Measurements from ENCODE around the gene UBALD1. TPM values are rescaled to one million over a fixed set of nuclear protein-coding genes. Genes with fewer than 3 reads are reported as not detected.

Gene UBALD1
- total and polyA plus RNA-seq, 9 of the 15 experiments (the other 6 are each of a cell fraction or from before 2014, with no cell fraction given): 1.3 to 38.0 (median 6.2) TPM; not detected in 2

DNA sequence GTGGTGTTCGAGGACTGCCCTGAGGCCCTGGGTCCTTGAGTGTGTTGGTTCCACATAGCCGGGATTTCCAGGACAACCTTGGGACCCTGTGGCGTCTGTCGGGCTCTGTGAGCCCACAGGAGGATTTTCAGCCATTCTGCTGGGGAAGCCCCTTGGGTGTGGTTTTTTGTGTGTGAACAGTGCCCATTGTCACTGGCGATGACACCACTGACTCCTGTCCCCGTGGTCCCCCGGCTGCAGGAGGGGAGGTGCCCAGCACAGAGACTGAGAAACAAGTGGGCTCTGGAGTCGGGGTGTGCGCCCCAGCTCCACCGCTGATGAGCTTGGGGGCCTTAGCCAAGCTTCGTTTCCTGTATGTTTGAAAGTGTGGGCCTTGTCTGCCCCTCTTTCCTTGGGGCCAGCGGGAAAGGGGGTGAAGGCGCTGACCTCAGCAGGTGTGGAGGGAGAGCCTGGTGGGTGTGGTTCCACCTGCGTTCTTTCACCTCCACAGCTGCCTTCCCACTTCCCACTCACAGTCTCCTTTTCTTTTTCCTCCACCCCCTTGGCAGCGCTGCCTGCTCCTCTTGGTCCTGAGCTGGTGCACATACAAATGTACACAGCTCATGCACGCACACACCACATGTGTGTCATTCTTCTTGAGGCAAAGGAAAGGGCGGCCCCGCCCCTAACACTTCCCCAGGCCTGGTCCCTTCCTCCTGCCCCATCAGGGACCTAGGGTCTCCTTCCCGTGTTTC, 26.1 kb upstream of the UBALD1 start:
- H3K27me3 ChIP-seq (ENCODE audit: control insufficient read depth in 2 of 2, insufficient read depth in 2 of 2, low read length in 2 of 2): no peaks in the 10 kb centered on the region
- no peaks in the 10 kb centered on the region for H3K9me1 ChIP-seq (ENCODE audit: control insufficient read depth, insufficient read depth, low read length)
- FAIRE-seq (no peak), ATAC-seq (peak; percentile 35; the same call in 2 of the 3 replicates), DNase-seq (ENCODE audit: extremely low read depth in 1 of 4, low spot score in 3 of 4) (no peak)
- ChIA-PET CTCF (ENCODE audit: low intra/inter-chr PET ratio) (interaction anchor here (0.8 kb wide), 1 partner anchor 10 kb away, joined by 3 read pairs; no protein-coding TSS in a partner anchor), POLR2A (interaction anchor here (0.5 to 0.7 kb wide), 4 partner anchors 8 to 323 kb away, joined by 3 to 5 read pairs (median 3); no protein-coding TSS in a partner anchor)
- in situ Hi-C loops (cut with MboI) (no loop called here), intact Hi-C loops (cut with micrococcal nuclease) (no loop called here)
- no peak overlapping the region for H2AFZ ChIP-seq (ENCODE audit: low read depth, low read length)
- peaks cover 12% of the 10 kb centered on the region; the same call in 1 of the 3 replicates for H3K36me3 ChIP-seq (ENCODE audit: control insufficient read depth, insufficient read depth, low read length)
- TF ChIP-seq ZNF75A (CRISPR knock-in tag; IDR thresholded peaks at IDR 0.05): no peak
- TF ChIP-seq E2F5 (CRISPR knock-in tag; IDR thresholded peaks at IDR 0.05): no peak
- TF ChIP-seq ZBTB9 (CRISPR knock-in tag; IDR thresholded peaks at IDR 0.05): no peak
- no peak for TF ChIP-seq EHMT2 (IDR thresholded peaks at IDR 0.05)
- no peak for TF ChIP-seq CC2D1A (IDR thresholded peaks at IDR 0.05)
- no peak for TF ChIP-seq CCNT2 (IDR thresholded peaks at IDR 0.05; ENCODE audit: borderline replicate concordance, extremely low read depth, insufficient read length, low read depth, low read length)
- no peak for TF ChIP-seq ZEB2 (IDR thresholded peaks at IDR 0.05)
- TF ChIP-seq LARP7 (IDR thresholded peaks at IDR 0.05): no peak
- TF ChIP-seq ILK (tag; IDR thresholded peaks at IDR 0.05; ENCODE audit: borderline replicate concordance, low read depth): no peak
- TF ChIP-seq, protein P1, sequence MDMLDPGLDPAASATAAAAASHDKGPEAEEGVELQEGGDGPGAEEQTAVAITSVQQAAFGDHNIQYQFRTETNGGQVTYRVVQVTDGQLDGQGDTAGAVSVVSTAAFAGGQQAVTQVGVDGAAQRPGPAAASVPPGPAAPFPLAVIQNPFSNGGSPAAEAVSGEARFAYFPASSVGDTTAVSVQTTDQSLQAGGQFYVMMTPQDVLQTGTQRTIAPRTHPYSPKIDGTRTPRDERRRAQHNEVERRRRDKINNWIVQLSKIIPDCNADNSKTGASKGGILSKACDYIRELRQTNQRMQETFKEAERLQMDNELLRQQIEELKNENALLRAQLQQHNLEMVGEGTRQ (CRISPR knock-in tag; IDR thresholded peaks at IDR 0.05): no peak
- TF ChIP-seq, protein P2, sequence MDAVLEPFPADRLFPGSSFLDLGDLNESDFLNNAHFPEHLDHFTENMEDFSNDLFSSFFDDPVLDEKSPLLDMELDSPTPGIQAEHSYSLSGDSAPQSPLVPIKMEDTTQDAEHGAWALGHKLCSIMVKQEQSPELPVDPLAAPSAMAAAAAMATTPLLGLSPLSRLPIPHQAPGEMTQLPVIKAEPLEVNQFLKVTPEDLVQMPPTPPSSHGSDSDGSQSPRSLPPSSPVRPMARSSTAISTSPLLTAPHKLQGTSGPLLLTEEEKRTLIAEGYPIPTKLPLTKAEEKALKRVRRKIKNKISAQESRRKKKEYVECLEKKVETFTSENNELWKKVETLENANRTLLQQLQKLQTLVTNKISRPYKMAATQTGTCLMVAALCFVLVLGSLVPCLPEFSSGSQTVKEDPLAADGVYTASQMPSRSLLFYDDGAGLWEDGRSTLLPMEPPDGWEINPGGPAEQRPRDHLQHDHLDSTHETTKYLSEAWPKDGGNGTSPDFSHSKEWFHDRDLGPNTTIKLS (IDR thresholded peaks at IDR 0.05; ENCODE audit: borderline replicate concordance, low read depth): no peak
- TF ChIP-seq ZNF311 (CRISPR knock-in tag; IDR thresholded peaks at IDR 0.05): no peak
- TF ChIP-seq, protein P3, sequence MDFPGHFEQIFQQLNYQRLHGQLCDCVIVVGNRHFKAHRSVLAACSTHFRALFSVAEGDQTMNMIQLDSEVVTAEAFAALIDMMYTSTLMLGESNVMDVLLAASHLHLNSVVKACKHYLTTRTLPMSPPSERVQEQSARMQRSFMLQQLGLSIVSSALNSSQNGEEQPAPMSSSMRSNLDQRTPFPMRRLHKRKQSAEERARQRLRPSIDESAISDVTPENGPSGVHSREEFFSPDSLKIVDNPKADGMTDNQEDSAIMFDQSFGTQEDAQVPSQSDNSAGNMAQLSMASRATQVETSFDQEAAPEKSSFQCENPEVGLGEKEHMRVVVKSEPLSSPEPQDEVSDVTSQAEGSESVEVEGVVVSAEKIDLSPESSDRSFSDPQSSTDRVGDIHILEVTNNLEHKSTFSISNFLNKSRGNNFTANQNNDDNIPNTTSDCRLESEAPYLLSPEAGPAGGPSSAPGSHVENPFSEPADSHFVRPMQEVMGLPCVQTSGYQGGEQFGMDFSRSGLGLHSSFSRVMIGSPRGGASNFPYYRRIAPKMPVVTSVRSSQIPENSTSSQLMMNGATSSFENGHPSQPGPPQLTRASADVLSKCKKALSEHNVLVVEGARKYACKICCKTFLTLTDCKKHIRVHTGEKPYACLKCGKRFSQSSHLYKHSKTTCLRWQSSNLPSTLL (IDR thresholded peaks at IDR 0.05): no peak
- no peak for TF ChIP-seq NFE2 (IDR thresholded peaks at IDR 0.05; ENCODE audit: low read depth)
- H3K9ac ChIP-seq (ENCODE audit: insufficient read depth in 1 of 2, low read depth in 2 of 2, low read length in 2 of 2): no peak overlapping the region; a peak in 1 of 4 replicates
- H3K4me1 ChIP-seq (replicated peaks in 1 of 2; ENCODE audit: control insufficient read depth in 2 of 2, insufficient read depth in 2 of 2, low read length in 2 of 2): peaks cover 0 to 31% of the 10 kb centered on the region in 2 experiments; a peak in 1 of 5 replicates
- peaks cover 40% of the 10 kb centered on the region for H3K79me2 ChIP-seq (ENCODE audit: control insufficient read depth, insufficient read depth, low read length)
- H3K27ac ChIP-seq (ENCODE audit: extremely low read depth, low read depth, low read length): no peak overlapping the region
- WGBS (ENCODE audit: insufficient coverage, low coverage, missing lambda C conversion rate): 82% methylated on average over 16 of the region's 19 CpGs
- H4K20me1 ChIP-seq (replicated peaks; ENCODE audit: control insufficient read depth, insufficient read depth, low read length): peaks cover 4% of the 10 kb centered on the region; the same call in 1 of the 2 replicates
- no TSS peak for BruUV-seq (replicated peaks)
- H3K4me3 ChIP-seq: no peak overlapping the region
- H3K9me3 ChIP-seq (replicated peaks; ENCODE audit: control insufficient read depth, insufficient read depth, low read depth, low read length): no peaks in the 10 kb centered on the region
- no peak overlapping the region for H3K4me2 ChIP-seq (ENCODE audit: insufficient read depth, low read length)
